SU-DHL-6 (cell line): ENCODE data around the gene NYNRIN.

Experiments
- CTCF ChIP-seq: fragments of 200-600 bp; sonication (generic); IDR thresholded peaks from one replicate; pipeline ENCODE4 v1.5.1; 2017; ENCODE audit warnings: antibody characterized with exemption, mild to moderate bottlenecking, low read length, moderate library complexity; ENCODE audit not compliant: insufficient read depth, poor library complexity, severe bottlenecking
- EZH2phosphoT487 ChIP-seq: fragments of 200-600 bp; sonication (generic), shearing (Covaris generic); conservative IDR thresholded peaks from 2 replicates; pipeline ENCODE4 v1.6.1; 2018; ENCODE audit warnings: mild to moderate bottlenecking, antibody characterized with exemption, low read length, moderate library complexity, mixed read lengths

GRCh38 chr14:24426150-24426911, 27.5 kb downstream of the NYNRIN start:
- no peak for TF ChIP-seq CTCF
- no peak for TF ChIP-seq EZH2phosphoT487
